ENCODE measurements around the gene EDARADD.

The EDARADD gene

GRCh38 chr1:236392182-236392581 is 1.9 kb upstream of the EDARADD start:
- DNase-seq (ENCODE audit: low read depth, low spot score), result no peak

GRCh38 chr1:236394879-236395229 is 768 bp downstream of the EDARADD start:
- no peak for DNase-seq (ENCODE audit: low read depth, low spot score)

- DNase-seq (ENCODE audit: low read depth, low spot score), result no peak
Observed at GRCh38 chr1:236395230-236395946, 1.3 kb downstream of the EDARADD start.

GRCh38 chr1:236395947-236396664 is 2.0 kb downstream of the EDARADD start:
- DNase-seq (ENCODE audit: low read depth, low spot score), result no peak

GRCh38 chr1:236396665-236397043 is 2.6 kb downstream of the EDARADD start:
- no peak for DNase-seq (ENCODE audit: low read depth, low spot score)

GRCh38 chr1:236397173-236397759 is 3.2 kb downstream of the EDARADD start:
- no peak for DNase-seq (ENCODE audit: low read depth, low spot score)

- no peak for DNase-seq (ENCODE audit: low read depth, low spot score)
Observed at GRCh38 chr1:236398538-236398937, 4.5 kb downstream of the EDARADD start.

- no peak for DNase-seq (ENCODE audit: low read depth, low spot score)
Observed at GRCh38 chr1:236400061-236400603, 6.0 kb downstream of the EDARADD start.

- DNase-seq (ENCODE audit: low read depth, low spot score), result no peak
Observed at GRCh38 chr1:236401698-236402097, 7.6 kb downstream of the EDARADD start.

GRCh38 chr1:236403905-236404696 is 10.0 kb downstream of the EDARADD start:
- no peak for DNase-seq (ENCODE audit: low read depth, low spot score)

- DNase-seq (ENCODE audit: low read depth, low spot score), result no peak
Observed at GRCh38 chr1:236407059-236407458, 13.0 kb downstream of the EDARADD start.

- no peak for DNase-seq (ENCODE audit: low read depth, low spot score)
Observed at GRCh38 chr1:236413688-236414087, 19.6 kb downstream of the EDARADD start.

- DNase-seq (ENCODE audit: low read depth, low spot score), result no peak
Observed at GRCh38 chr1:236416165-236416564, 22.1 kb downstream of the EDARADD start.

- DNase-seq (ENCODE audit: low read depth, low spot score), result no peak
Observed at GRCh38 chr1:236417336-236417735, 23.2 kb downstream of the EDARADD start.

- DNase-seq (ENCODE audit: low read depth, low spot score), result no peak
Observed at GRCh38 chr1:236419502-236419901, 25.4 kb downstream of the EDARADD start.

GRCh38 chr1:236421022-236421421 is 26.9 kb downstream of the EDARADD start:
- no peak for DNase-seq (ENCODE audit: low read depth, low spot score)

GRCh38 chr1:236421850-236422516 is 27.9 kb downstream of the EDARADD start:
- DNase-seq (ENCODE audit: low read depth, low spot score), result no peak

GRCh38 chr1:236422517-236422876 is 28.4 kb downstream of the EDARADD start:
- DNase-seq (ENCODE audit: low read depth, low spot score), result no peak

GRCh38 chr1:236425031-236425663 is 31.1 kb downstream of the EDARADD start:
- DNase-seq (ENCODE audit: low read depth, low spot score), result no peak

GRCh38 chr1:236426215-236426614 is 32.1 kb downstream of the EDARADD start:
- no peak for DNase-seq (ENCODE audit: low read depth, low spot score)

GRCh38 chr1:236429715-236430274 is 35.7 kb downstream of the EDARADD start:
- no peak for DNase-seq (ENCODE audit: low read depth, low spot score)

Data from activated CD4-positive, CD25-positive, alpha-beta regulatory T cell treated with anti-CD3 and anti-CD28 coated beads, Interleukin-2, amount 50 U/mL, for 16 hours (primary cell).